ENCODE results near the gene UBE2D2. TPM values are rescaled to one million over a fixed set of nuclear protein-coding genes. Genes with fewer than 3 reads are reported as not detected.
A peak's percentile ranks its signal among the peaks of the same experiment; 100 is the strongest.
"Not testable (repeated sequence)": the region's sequence is repeated elsewhere in the genome, so short reads cannot be mapped to it uniquely, and the experiment has no call there.

The UBE2D2 gene
- total and polyA plus RNA-seq, 2 donors (not counting 1 experiment from before 2014, with no cell fraction given) = 64.3 to 168 TPM

- Histone ChIP-seq H3K4me3 (ENCODE audit: control extremely low read depth in 1 of 5, extremely low read depth in 1 of 5, insufficient read depth in 1 of 5, low read depth in 2 of 5, low read length in 4 of 5) (no peak overlapping the region), H3K27ac (ENCODE audit: low read length in 2 of 2) (peak overlapping the region in 1 of 2 donors; percentile 64), H4K20me1 (ENCODE audit: control insufficient read depth, insufficient read depth, low read length, poor library complexity, severe bottlenecking) (peaks cover 93% of the 10 kb centered on the region), H3K36me3 (replicated peaks in 1 of 2; ENCODE audit: control extremely low read depth in 1 of 2, control insufficient read depth in 1 of 2, extremely low read depth in 1 of 2, insufficient read depth in 2 of 2, low read length in 1 of 2) (peaks cover 4 to 23% of the 10 kb centered on the region in 2 experiments), H3K9ac (ENCODE audit: low read length) (no peak overlapping the region), H3K9me3 (ENCODE audit: control extremely low read depth in 1 of 3, control insufficient read depth in 2 of 3, insufficient read depth in 1 of 3, low read length in 2 of 3) (peaks cover 0 to 4% (median 0%) of the 10 kb centered on the region in 3 donors), H3K4me2 (replicated peaks; ENCODE audit: low read depth, low read length, poor library complexity, severe bottlenecking) (no peak overlapping the region), H2AFZ (ENCODE audit: insufficient read depth, low read depth, low read length, poor library complexity, severe bottlenecking) (no peak overlapping the region), H3K79me2 (ENCODE audit: control insufficient read depth, insufficient read depth, low read length) (peaks cover 98% of the 10 kb centered on the region), H3K4me1 (ENCODE audit: control insufficient read depth in 2 of 2, insufficient read depth in 2 of 2, low read length in 2 of 2) (peaks cover 47 to 56% of the 10 kb centered on the region in 2 donors), H3K27me3 (replicated peaks in 1 of 4; ENCODE audit: control extremely low read depth in 1 of 4, control insufficient read depth in 3 of 4, insufficient read depth in 4 of 4, low read length in 3 of 4) (no peaks in the 10 kb centered on the region)
- no peaks in the 10 kb centered on the region for H3K9me3 Mint-ChIP-seq (ENCODE audit: insufficient read depth)
- H3K27me3 Mint-ChIP-seq = no peaks in the 10 kb centered on the region
- 90% methylated on average over 2 of the region's 6 CpGs for whole genome bisulfite sequencing (ENCODE audit: insufficient coverage)
- intact Hi-C loops (cut with micrococcal nuclease) = no loop called here
- ATAC-seq (ENCODE audit: low read depth) (no peak), DNase-seq (no peak)
- TF ChIP-seq CTCF (IDR thresholded peaks at IDR 0.05) (no peak), EZH2 (IDR thresholded peaks at IDR 0.05; ENCODE audit: borderline replicate concordance, insufficient read depth, low read depth, low read length, poor library complexity, severe bottlenecking) (no peak)
- H3K4me3 Mint-ChIP-seq = no peak overlapping the region
- ChIA-PET POLR2A (no interaction called here), CTCF (interaction anchor here (1.4 to 1.5 kb wide), 2 partner anchors 14 to 200 kb away, joined by 4 to 9 read pairs; no protein-coding TSS in a partner anchor)
- H3K27ac Mint-ChIP-seq = peak overlapping the region; percentile 65
- H3K4me1 Mint-ChIP-seq = peaks cover 68% of the 10 kb centered on the region
Measured at GRCh38 chr5:139588962-139589361, 27.8 kb downstream of the UBE2D2 start.

DNA sequence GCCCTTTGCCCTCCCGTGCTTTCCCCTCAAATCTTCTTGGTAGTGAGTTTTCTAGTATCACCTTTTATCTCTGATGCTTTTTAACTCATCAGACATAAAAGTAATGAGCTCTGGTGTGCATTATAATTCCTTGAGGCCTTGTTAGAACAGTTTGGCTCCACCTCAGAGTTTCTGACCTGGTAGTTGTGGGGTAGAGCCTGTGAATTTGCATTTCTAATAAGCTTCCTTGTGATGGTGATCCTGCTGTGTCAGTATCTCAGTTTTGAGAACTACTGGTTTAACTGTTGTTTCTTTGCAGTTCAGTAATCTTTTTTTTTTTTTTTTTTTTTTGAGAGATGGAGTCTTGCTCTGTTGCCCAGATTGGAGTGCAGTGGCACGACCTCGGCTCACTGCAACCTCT, 31.1 kb downstream of the UBE2D2 start:
- Histone ChIP-seq H3K36me3 (replicated peaks in 1 of 2; ENCODE audit: control extremely low read depth in 1 of 2, control insufficient read depth in 1 of 2, extremely low read depth in 1 of 2, insufficient read depth in 2 of 2, low read length in 1 of 2) (peaks cover 0 to 15% of the 10 kb centered on the region in 2 experiments), H3K4me1 (ENCODE audit: control insufficient read depth in 2 of 2, insufficient read depth in 2 of 2, low read length in 2 of 2) (peaks cover 44 to 59% of the 10 kb centered on the region in 2 donors), H3K27ac (ENCODE audit: low read length in 2 of 2) (peak overlapping the region in 1 of 2 donors; percentile 28), H3K79me2 (ENCODE audit: control insufficient read depth, insufficient read depth, low read length) (peaks cover 98% of the 10 kb centered on the region), H3K9me3 (ENCODE audit: control extremely low read depth in 1 of 3, control insufficient read depth in 2 of 3, insufficient read depth in 1 of 3, low read length in 2 of 3) (peaks cover 0 to 4% (median 0%) of the 10 kb centered on the region in 3 donors), H4K20me1 (ENCODE audit: control insufficient read depth, insufficient read depth, low read length, poor library complexity, severe bottlenecking) (peaks cover 91% of the 10 kb centered on the region), H3K4me2 (replicated peaks; ENCODE audit: low read depth, low read length, poor library complexity, severe bottlenecking) (peak overlapping the region; percentile 2), H3K9ac (ENCODE audit: low read length) (no peak overlapping the region), H3K4me3 (ENCODE audit: control extremely low read depth in 1 of 5, extremely low read depth in 1 of 5, insufficient read depth in 1 of 5, low read depth in 2 of 5, low read length in 4 of 5) (no peak overlapping the region), H3K27me3 (replicated peaks in 1 of 4; ENCODE audit: control extremely low read depth in 1 of 4, control insufficient read depth in 3 of 4, insufficient read depth in 4 of 4, low read length in 3 of 4) (no peaks in the 10 kb centered on the region), H2AFZ (ENCODE audit: insufficient read depth, low read depth, low read length, poor library complexity, severe bottlenecking) (no peak overlapping the region)
- Mint-ChIP-seq H3K27me3 (no peaks in the 10 kb centered on the region), H3K27ac (peak overlapping the region; percentile 33), H3K9me3 (ENCODE audit: insufficient read depth) (no peaks in the 10 kb centered on the region), H3K4me1 (peaks cover 61% of the 10 kb centered on the region), H3K4me3 (peak overlapping the region; percentile 23)
- intact Hi-C loops (cut with micrococcal nuclease) = loop anchor here (2.0 kb wide), 1 partner anchor 15 kb away; no protein-coding TSS in a partner anchor
- CTCF ChIA-PET = interaction anchor here (0.8 to 1.3 kb wide), 5 partner anchors 13 to 173 kb away, joined by 3 to 5 read pairs (median 4); no protein-coding TSS in a partner anchor
- POLR2A ChIA-PET = interaction anchor here (0.6 to 1.1 kb wide), 4 partner anchors 18 to 56 kb away, joined by 3 to 11 read pairs (median 6); partner anchors contain the start of gene CXXC5
- DNase-seq (peak; percentile 23), ATAC-seq (ENCODE audit: low read depth) (peak; percentile 43)
- no CpG with 5 or more reads among the region's 3 CpGs for WGBS (ENCODE audit: insufficient coverage)
- TF ChIP-seq EZH2 (IDR thresholded peaks at IDR 0.05; ENCODE audit: borderline replicate concordance, insufficient read depth, low read depth, low read length, poor library complexity, severe bottlenecking) (no peak), CTCF (IDR thresholded peaks at IDR 0.05) (no peak)

- not testable (repeated sequence) for ATAC-seq (ENCODE audit: low read depth); H3K27ac Mint-ChIP-seq; H3K4me3 Mint-ChIP-seq; H3K4me3 ChIP-seq (ENCODE audit: control extremely low read depth in 1 of 5, extremely low read depth in 1 of 5, insufficient read depth in 1 of 5, low read depth in 2 of 5, low read length in 4 of 5); H3K27me3 Mint-ChIP-seq; H2AFZ ChIP-seq (ENCODE audit: insufficient read depth, low read depth, low read length, poor library complexity, severe bottlenecking); H3K27me3 ChIP-seq (replicated peaks in 1 of 4; ENCODE audit: control extremely low read depth in 1 of 4, control insufficient read depth in 3 of 4, insufficient read depth in 4 of 4, low read length in 3 of 4); DNase-seq; H3K9me3 Mint-ChIP-seq (ENCODE audit: insufficient read depth); H3K9ac ChIP-seq (ENCODE audit: low read length); H3K9me3 ChIP-seq (ENCODE audit: control extremely low read depth in 1 of 3, control insufficient read depth in 2 of 3, insufficient read depth in 1 of 3, low read length in 2 of 3); H3K4me2 ChIP-seq (replicated peaks; ENCODE audit: low read depth, low read length, poor library complexity, severe bottlenecking)
- peaks cover 44 to 56% of the 10 kb centered on the region in 2 donors for H3K4me1 ChIP-seq (ENCODE audit: control insufficient read depth in 2 of 2, insufficient read depth in 2 of 2, low read length in 2 of 2)
- H3K36me3 ChIP-seq (replicated peaks in 1 of 2; ENCODE audit: control extremely low read depth in 1 of 2, control insufficient read depth in 1 of 2, extremely low read depth in 1 of 2, insufficient read depth in 2 of 2, low read length in 1 of 2) = peaks cover 0 to 11% of the 10 kb centered on the region in 2 experiments
- intact Hi-C loops (cut with micrococcal nuclease) = loop anchor here (2.0 kb wide), 1 partner anchor 14 kb away; no protein-coding TSS in a partner anchor
- peak overlapping the region in 1 of 2 donors; percentile 28 for H3K27ac ChIP-seq (ENCODE audit: low read length in 2 of 2)
- peaks cover 93% of the 10 kb centered on the region for H4K20me1 ChIP-seq (ENCODE audit: control insufficient read depth, insufficient read depth, low read length, poor library complexity, severe bottlenecking)
- H3K4me1 Mint-ChIP-seq = peaks cover 62% of the 10 kb centered on the region
- WGBS (ENCODE audit: insufficient coverage) = 83% methylated on average over 5 of the region's 8 CpGs
- CTCF ChIA-PET = interaction anchor here (0.9 to 1.3 kb wide), 3 partner anchors 14 to 38 kb away, joined by 3 to 4 read pairs (median 3); no protein-coding TSS in a partner anchor
- POLR2A ChIA-PET = interaction anchor here (1.1 kb wide), 1 partner anchor 27 kb away, joined by 11 read pairs; no protein-coding TSS in a partner anchor
- H3K79me2 ChIP-seq (ENCODE audit: control insufficient read depth, insufficient read depth, low read length) = peaks cover 98% of the 10 kb centered on the region
Measured at GRCh38 chr5:139593076-139593475, 31.9 kb downstream of the UBE2D2 start.

All from B cell (primary cell).